PC-9 (cell line): ENCODE data around the gene FNDC3B.

Experiments
- CTCF ChIP-seq: fragments of 200-600 bp; sonication (generic); conservative IDR thresholded peaks from 2 replicates; pipeline ENCODE4 v1.6.1; 2017; ENCODE audit warnings: mixed run types, antibody characterized with exemption, mild to moderate bottlenecking, moderate library complexity
- EZH2 ChIP-seq: fragments of 200-600 bp; sonication (generic); IDR thresholded peaks from 2 replicates; pipeline ENCODE4 v1.8.0; 2017; ENCODE audit warnings: antibody characterized with exemption, low read depth

DNA sequence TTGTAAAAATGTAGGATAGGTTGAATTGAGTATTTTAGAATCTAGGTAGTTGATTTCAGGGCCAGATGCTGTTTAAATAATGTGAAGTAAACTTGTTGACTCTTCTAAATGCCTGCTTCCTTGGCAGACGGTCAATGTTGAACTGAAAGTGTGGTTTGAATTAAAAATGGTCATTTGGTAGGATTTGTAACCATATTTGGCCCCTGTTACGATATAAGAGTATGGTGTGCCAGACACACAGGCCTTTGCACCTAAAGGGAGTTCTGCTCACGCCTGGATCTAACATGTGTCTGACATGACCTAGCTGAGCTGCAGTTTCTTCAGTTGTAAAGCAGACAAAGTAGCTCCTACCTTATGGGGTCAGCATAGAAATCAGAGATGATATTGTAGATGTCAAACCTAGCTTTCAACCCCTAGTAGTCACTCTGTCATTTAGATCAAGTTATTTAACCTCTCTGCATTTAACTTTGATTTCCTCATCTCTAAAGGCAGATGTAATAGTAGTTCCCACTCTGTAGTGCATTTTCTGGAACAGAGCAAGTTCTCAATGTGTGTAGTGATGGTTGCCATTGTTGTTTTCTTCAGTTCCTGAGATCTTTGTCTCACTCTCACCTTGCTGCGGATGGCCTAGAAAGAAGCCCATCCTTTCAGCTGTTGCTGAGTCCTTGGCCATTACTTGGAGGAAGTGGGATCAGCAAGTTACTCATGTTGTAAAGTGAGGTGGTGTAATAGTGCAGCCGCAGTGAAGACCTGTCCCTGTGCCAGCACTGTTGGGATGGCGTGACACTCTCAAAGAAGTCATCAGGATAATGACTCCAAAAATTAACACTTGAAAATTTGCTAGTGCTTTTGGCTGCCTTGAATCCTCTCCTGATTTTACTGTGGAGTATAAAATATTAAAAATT lies 318.7 kb downstream of the FNDC3B start:
- TF ChIP-seq CTCF = no peak
- TF ChIP-seq EZH2 = no peak
